Measurements from ENCODE around the gene MALRD1.

DNA sequence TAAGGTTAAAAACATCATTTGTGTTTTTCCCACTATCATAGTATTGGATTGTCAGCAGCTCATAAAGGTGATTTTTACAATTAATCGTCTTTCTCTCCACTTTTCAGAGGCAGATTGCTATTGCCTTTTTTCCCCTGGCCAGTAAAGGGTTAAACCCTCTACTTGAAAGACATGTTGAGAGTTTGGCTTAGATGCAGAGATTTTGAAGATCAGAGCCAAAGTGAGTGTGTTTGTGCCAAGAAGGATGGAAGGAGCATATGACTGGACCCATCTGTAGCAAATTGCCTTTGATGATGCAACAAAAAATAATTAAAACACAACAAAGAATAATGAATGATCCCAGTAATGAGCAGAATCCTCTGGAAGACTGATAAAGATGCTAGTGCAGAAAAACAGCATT, 373.1 kb downstream of the MALRD1 start:
- TF ChIP-seq, protein P1, sequence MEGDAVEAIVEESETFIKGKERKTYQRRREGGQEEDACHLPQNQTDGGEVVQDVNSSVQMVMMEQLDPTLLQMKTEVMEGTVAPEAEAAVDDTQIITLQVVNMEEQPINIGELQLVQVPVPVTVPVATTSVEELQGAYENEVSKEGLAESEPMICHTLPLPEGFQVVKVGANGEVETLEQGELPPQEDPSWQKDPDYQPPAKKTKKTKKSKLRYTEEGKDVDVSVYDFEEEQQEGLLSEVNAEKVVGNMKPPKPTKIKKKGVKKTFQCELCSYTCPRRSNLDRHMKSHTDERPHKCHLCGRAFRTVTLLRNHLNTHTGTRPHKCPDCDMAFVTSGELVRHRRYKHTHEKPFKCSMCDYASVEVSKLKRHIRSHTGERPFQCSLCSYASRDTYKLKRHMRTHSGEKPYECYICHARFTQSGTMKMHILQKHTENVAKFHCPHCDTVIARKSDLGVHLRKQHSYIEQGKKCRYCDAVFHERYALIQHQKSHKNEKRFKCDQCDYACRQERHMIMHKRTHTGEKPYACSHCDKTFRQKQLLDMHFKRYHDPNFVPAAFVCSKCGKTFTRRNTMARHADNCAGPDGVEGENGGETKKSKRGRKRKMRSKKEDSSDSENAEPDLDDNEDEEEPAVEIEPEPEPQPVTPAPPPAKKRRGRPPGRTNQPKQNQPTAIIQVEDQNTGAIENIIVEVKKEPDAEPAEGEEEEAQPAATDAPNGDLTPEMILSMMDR (IDR thresholded peaks at IDR 0.05), result no peak
- TF ChIP-seq POLR2A (IDR thresholded peaks at IDR 0.05; ENCODE audit: low read depth) (no peak), POLR2AphosphoS5 (IDR thresholded peaks at IDR 0.05) (no peak), EP300 (IDR thresholded peaks at IDR 0.05) (no peak)
